HEK293T (cell line): ENCODE results near the gene EXTL2.

Source experiments
- ARNT ChIP-seq: fragments of 450-650 bp; IDR thresholded peaks from 2 replicates; pipeline ENCODE4 v1.6.1; 2017; ENCODE audit warnings: mild to moderate bottlenecking
- FOXK2 ChIP-seq: fragments of 450-650 bp; IDR thresholded peaks from 2 replicates; pipeline ENCODE4 v1.6.1; 2016; ENCODE audit warnings: mild to moderate bottlenecking

DNA sequence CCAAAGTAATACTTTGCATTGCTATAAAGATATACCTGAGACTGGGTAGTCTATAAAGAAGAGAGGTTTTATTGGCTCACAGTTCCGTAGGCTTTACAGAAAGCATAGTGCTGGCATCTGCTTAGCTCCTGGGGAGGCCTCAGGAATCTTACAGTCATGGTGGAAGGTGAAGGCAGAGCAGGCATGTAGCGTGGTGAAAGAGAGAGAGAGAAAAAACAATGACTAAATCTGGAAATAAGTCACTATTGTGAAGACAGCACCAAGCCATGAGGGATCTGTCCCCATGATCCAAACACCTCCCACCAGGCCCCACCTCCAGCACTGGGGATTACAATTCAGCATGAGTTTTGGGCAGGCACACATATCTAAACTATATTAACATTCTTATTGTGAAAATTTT is 31.6 kb upstream of the EXTL2 start:
- TF ChIP-seq ARNT: no peak
- no peak for TF ChIP-seq FOXK2
